Activated B cell treated with CpG ODN at 0.5 μM for 24 hours (primary cell): Measurements from ENCODE around the gene CHST8. TPM values are rescaled to one million over a fixed set of nuclear protein-coding genes. Genes with fewer than 3 reads are reported as not detected.

Experiments
- ATAC-seq: fragments of 200-7000 bp; cut with Tn5 transposase; one replicate; pipeline ENCODE4 v1.10.0; 2021; ENCODE audit warnings: low read depth, mild to moderate bottlenecking, moderate library complexity
- CTCF ChIA-PET: fragments of 350-600 bp; sonication (Branson Sonifier 250); formaldehyde crosslinking; loops from one replicate; lab custom pipeline; 2021; ENCODE audit warnings: antibody characterized with exemption; lab: Charles Lee
- POLR2A ChIA-PET: fragments of 350-600 bp; sonication (Branson Sonifier 250); formaldehyde crosslinking; loops from one replicate; lab custom pipeline; 2021; ENCODE audit warnings: antibody characterized with exemption; lab: Charles Lee
- DNase-seq: peaks from one replicate; pipeline ENCODE4 v3.0.0; 2022
- H3K27ac Mint-ChIP-seq: one replicate; pipeline ENCODE4 v1.8.0; 2020; ENCODE audit warnings: mixed read lengths
- H3K27me3 Mint-ChIP-seq: one replicate; pipeline ENCODE4 v1.8.0; 2021; ENCODE audit warnings: mixed read lengths
- H3K36me3 Mint-ChIP-seq: one replicate; pipeline ENCODE4 v1.8.0; 2021; ENCODE audit warnings: low read depth, mixed read lengths
- H3K4me1 Mint-ChIP-seq: one replicate; pipeline ENCODE4 v1.8.0; 2021; ENCODE audit warnings: mixed read lengths
- H3K4me3 Mint-ChIP-seq: one replicate; pipeline ENCODE4 v1.8.0; 2020; ENCODE audit warnings: mild to moderate bottlenecking, mixed read lengths
- H3K9me3 Mint-ChIP-seq: one replicate; pipeline ENCODE4 v1.8.0; 2020; ENCODE audit warnings: mixed read lengths
- intact Hi-C: fragments of 100-400 bp; cut with micrococcal nuclease; formaldehyde crosslinking; loops from one replicate; pipeline ENCODE4 v1.15.1; 2024
- total RNA-seq: library from RNA; stranded (reverse); gene quantifications from 2 replicates; pipeline ENCODE4 v1.2.3, GENCODE V29; 2022
- TF ChIP-seq, protein P1 (sequence below): fragments of 200-600 bp; IDR thresholded peaks from one replicate; pipeline ENCODE4 v1.8.0; 2022; ENCODE audit warnings: antibody characterized with exemption, mild to moderate bottlenecking

CHST8 gene
- total RNA-seq, 1 donor from 2014 or later, result not detected

DNA sequence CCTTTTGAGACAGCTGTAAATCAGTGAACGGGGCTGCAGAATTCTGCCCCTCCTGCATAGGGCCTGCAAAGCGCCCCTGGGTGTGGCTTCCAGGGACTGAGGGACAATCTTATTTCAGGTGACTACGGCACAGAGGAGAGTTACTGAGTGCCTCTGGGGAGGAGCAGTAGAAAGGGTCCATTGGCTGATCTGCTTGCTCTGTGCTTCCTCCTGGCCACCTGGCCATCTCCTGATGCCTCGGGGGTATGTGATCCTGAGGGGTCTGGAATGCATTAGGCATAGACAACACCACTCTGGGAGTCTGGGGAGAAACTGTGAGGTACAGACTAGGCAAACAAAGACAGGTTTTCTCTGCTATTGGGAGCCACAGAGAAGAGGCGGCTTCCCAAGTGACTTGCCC lies 177.7 kb downstream of the CHST8 start:
- ATAC-seq, result no peak
- Mint-ChIP-seq H3K4me3 (no peak overlapping the region), H3K9me3 (no peaks in the 10 kb centered on the region), H3K27ac (no peak overlapping the region), H3K4me1 (peaks cover 5% of the 10 kb centered on the region), H3K36me3 (no peaks in the 10 kb centered on the region), H3K27me3 (peaks cover 4% of the 10 kb centered on the region)
- ChIA-PET CTCF (interaction anchor here (0.6 kb wide), 1 partner anchor 22 kb away, joined by 4 read pairs; no protein-coding TSS in a partner anchor), POLR2A (no interaction called here)
- TF ChIP-seq, protein P1, sequence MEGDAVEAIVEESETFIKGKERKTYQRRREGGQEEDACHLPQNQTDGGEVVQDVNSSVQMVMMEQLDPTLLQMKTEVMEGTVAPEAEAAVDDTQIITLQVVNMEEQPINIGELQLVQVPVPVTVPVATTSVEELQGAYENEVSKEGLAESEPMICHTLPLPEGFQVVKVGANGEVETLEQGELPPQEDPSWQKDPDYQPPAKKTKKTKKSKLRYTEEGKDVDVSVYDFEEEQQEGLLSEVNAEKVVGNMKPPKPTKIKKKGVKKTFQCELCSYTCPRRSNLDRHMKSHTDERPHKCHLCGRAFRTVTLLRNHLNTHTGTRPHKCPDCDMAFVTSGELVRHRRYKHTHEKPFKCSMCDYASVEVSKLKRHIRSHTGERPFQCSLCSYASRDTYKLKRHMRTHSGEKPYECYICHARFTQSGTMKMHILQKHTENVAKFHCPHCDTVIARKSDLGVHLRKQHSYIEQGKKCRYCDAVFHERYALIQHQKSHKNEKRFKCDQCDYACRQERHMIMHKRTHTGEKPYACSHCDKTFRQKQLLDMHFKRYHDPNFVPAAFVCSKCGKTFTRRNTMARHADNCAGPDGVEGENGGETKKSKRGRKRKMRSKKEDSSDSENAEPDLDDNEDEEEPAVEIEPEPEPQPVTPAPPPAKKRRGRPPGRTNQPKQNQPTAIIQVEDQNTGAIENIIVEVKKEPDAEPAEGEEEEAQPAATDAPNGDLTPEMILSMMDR, result no peak
- intact Hi-C loops, result loop anchor here (5.0 kb wide), 2 partner anchors 198 to 348 kb away; no protein-coding TSS in a partner anchor
- DNase-seq, result no peak

DNA sequence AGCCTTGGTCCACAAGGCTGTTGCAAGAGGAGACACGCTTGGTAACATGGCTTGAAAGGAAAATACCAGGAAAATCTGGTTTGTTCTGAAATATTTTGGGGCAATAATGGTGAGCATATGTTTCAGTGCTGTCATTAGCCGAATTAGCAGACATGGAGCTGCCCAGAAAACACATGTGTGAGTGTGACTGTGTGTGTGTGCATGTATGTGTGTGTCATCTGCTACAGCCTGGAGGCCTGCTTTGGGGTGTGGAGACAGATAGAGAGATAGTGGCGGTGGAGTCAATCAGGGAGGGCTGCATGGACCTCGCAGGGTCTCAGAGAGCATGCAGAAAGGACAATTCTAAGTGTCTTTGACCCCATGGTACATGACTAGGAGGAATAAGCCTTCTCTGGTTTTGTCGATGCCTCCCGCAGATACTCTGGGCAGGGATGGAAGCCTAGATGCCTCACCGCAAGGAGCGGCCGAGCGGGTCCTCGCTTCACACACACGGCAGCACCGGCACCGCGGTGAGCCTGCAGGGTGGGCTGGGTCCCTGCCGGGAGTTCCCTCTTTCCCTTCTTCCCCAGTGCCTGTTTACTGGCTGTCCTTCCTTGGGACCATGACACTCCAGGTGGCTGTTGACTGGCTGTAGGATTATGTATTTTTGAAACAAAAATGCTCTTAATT lies 178.4 kb downstream of the CHST8 start:
- no peaks in the 10 kb centered on the region for H3K36me3 Mint-ChIP-seq
- H3K27me3 Mint-ChIP-seq, result peaks cover 4% of the 10 kb centered on the region
- no peaks in the 10 kb centered on the region for H3K9me3 Mint-ChIP-seq
- ATAC-seq, result no peak
- H3K27ac Mint-ChIP-seq, result no peak overlapping the region
- CTCF ChIA-PET, result no interaction called here
- peaks cover 4% of the 10 kb centered on the region for H3K4me1 Mint-ChIP-seq
- POLR2A ChIA-PET, result no interaction called here
- no peak for DNase-seq
- TF ChIP-seq, protein P1, result no peak
- H3K4me3 Mint-ChIP-seq, result no peak overlapping the region
- intact Hi-C loops, result no loop called here

DNA sequence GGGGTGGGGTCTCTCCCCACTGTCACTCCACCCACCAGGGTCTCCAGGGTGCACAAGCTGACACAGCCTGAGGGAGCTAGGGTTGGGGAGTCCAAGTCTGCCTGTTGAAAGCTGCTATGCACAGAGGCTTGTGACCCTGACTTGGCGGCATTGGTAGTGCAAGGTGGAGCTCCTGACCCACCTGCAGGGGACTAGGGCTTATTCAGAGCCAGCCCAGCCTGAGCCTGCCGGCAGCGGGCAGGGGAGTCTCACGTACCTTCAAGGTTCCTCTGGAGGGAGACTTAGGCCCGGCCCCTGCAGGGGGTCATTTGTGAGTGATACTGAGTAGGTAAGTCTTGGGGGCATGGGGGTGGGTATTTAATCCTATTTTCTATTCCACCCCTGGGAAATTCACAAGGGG lies 179.7 kb downstream of the CHST8 start:
- intact Hi-C loops, result no loop called here
- Mint-ChIP-seq H3K4me1 (peaks cover 3% of the 10 kb centered on the region), H3K27ac (no peak overlapping the region), H3K27me3 (peaks cover 4% of the 10 kb centered on the region), H3K4me3 (no peak overlapping the region), H3K9me3 (no peaks in the 10 kb centered on the region), H3K36me3 (no peaks in the 10 kb centered on the region)
- POLR2A ChIA-PET, result no interaction called here
- DNase-seq, result no peak
- TF ChIP-seq, protein P1, result no peak
- CTCF ChIA-PET, result no interaction called here
- no peak for ATAC-seq

DNA sequence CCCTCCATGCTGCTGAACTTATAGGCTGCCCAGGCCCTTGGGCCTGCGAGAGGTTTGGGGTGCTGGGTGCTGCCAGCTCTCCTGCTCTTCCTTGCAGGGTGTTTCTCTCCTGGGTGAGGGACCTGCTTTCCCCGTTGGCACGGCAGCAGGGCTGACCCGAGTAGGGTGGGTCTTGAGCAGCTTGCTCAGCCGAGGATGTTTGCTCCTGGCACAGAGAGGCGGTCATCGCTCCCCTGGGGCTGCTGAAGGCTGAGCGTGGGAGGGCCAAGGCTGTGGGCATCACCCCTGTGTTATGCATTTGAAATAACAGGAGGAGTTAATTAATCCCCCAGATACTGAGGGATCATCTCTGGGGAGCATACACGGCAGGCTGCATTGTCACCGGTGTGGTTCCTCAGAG lies 180.2 kb downstream of the CHST8 start:
- POLR2A ChIA-PET, result no interaction called here
- TF ChIP-seq, protein P1, result no peak
- no peak overlapping the region for H3K27ac Mint-ChIP-seq
- H3K27me3 Mint-ChIP-seq, result peaks cover 4% of the 10 kb centered on the region
- no peak overlapping the region for H3K4me3 Mint-ChIP-seq
- H3K9me3 Mint-ChIP-seq, result no peaks in the 10 kb centered on the region
- no peak for ATAC-seq
- CTCF ChIA-PET, result no interaction called here
- peaks cover 3% of the 10 kb centered on the region for H3K4me1 Mint-ChIP-seq
- intact Hi-C loops, result no loop called here
- DNase-seq, result no peak
- H3K36me3 Mint-ChIP-seq, result no peaks in the 10 kb centered on the region

DNA sequence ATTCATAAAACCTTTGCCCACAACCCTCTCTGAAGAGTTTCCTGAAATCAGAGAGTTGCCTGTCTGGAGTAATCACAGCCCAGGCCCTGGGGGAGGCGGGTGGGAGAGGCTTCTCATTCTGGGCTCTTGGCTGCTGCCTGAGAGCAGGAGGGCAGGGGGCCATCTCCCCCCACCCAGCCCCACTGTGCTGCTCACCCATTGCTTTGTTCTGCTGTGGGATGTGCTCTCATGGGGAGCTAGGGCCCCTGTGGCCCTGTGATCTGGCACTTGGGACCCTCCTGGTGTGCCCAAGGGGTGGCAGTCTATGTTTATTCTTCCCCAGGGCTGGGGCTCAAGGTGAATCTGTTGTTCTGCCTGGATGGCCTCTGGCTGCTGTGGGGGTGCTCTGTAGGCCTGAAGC lies 181.0 kb downstream of the CHST8 start:
- POLR2A ChIA-PET, result no interaction called here
- Mint-ChIP-seq H3K27ac (no peak overlapping the region), H3K4me1 (no peaks in the 10 kb centered on the region), H3K9me3 (no peaks in the 10 kb centered on the region), H3K27me3 (peaks cover 4% of the 10 kb centered on the region), H3K36me3 (no peaks in the 10 kb centered on the region), H3K4me3 (no peak overlapping the region)
- no peak for ATAC-seq
- TF ChIP-seq, protein P1, result no peak
- no peak for DNase-seq
- intact Hi-C loops, result no loop called here
- CTCF ChIA-PET, result no interaction called here
